Measurements from ENCODE around the gene LENG1. TPM values are rescaled to one million over a fixed set of nuclear protein-coding genes. Genes with fewer than 3 reads are reported as not detected.

Gene LENG1
- total and polyA plus RNA-seq, 9 of the 15 experiments (the other 6 are each of a cell fraction or from before 2014, with no cell fraction given), result 0.30 to 10.5 (median 4.7) TPM

- intact Hi-C loops (cut with micrococcal nuclease) (loop anchor here (2.0 to 5.0 kb wide), 2 partner anchors 20 to 43 kb away; no protein-coding TSS in a partner anchor), in situ Hi-C loops (cut with MboI) (no loop called here)
- ATAC-seq (peak; percentile 52), DNase-seq (ENCODE audit: extremely low read depth in 1 of 4, low spot score in 3 of 4) (peak in 2 of 4 experiments; percentile 74 to 76), FAIRE-seq (no peak)
- Histone ChIP-seq H3K9ac (ENCODE audit: insufficient read depth in 1 of 2, low read depth in 2 of 2, low read length in 2 of 2) (peak within 1 kb of the TSS; percentile 98 to 99), H3K79me2 (ENCODE audit: control insufficient read depth, insufficient read depth, low read length) (peaks cover 56% of the 10 kb centered on the region), H4K20me1 (replicated peaks; ENCODE audit: control insufficient read depth, insufficient read depth, low read length) (no peaks in the 10 kb centered on the region), H3K9me3 (replicated peaks; ENCODE audit: control insufficient read depth, insufficient read depth, low read depth, low read length) (no peaks in the 10 kb centered on the region), H3K36me3 (ENCODE audit: control insufficient read depth, insufficient read depth, low read length) (peaks cover 49% of the 10 kb centered on the region), H2AFZ (ENCODE audit: low read depth, low read length) (peak within 1 kb of the TSS; percentile 98), H3K9me1 (ENCODE audit: control insufficient read depth, insufficient read depth, low read length) (peaks cover 5% of the 10 kb centered on the region), H3K4me2 (ENCODE audit: insufficient read depth, low read length) (peak within 1 kb of the TSS; percentile 93), H3K4me1 (replicated peaks in 1 of 2; ENCODE audit: control insufficient read depth in 2 of 2, insufficient read depth in 2 of 2, low read length in 2 of 2) (peaks cover 27 to 50% of the 10 kb centered on the region in 2 experiments), H3K27me3 (ENCODE audit: control insufficient read depth in 2 of 2, insufficient read depth in 2 of 2, low read length in 2 of 2) (no peaks in the 10 kb centered on the region), H3K4me3 (peak within 1 kb of the TSS; percentile 96), H3K27ac (ENCODE audit: extremely low read depth, low read depth, low read length) (peak within 1 kb of the TSS; percentile 100)
- 2% methylated on average over 25 of the region's 64 CpGs for WGBS (ENCODE audit: insufficient coverage, low coverage, missing lambda C conversion rate)
- CTCF ChIA-PET (ENCODE audit: low intra/inter-chr PET ratio), result no interaction called here
- no TSS peak for BruUV-seq (replicated peaks)
- POLR2A ChIA-PET, result interaction anchor here (0.8 to 7.0 kb wide), 13 partner anchors 9 to 52 kb away, joined by 4 to 206 read pairs (median 6); partner anchors contain the start of genes CNOT3, LENG1, RPS9 and TMC4
- no peak for TF ChIP-seq ZNF512 (tag; IDR thresholded peaks at IDR 0.05)
- TF ChIP-seq ZNF282 (CRISPR knock-in tag; IDR thresholded peaks at IDR 0.05), result 0 out of 2 replicates have a peak, but pooled peaks have one; percentile 30
- peak; percentile 95 for TF ChIP-seq CTBP1 (IDR thresholded peaks at IDR 0.05; ENCODE audit: borderline replicate concordance)
- TF ChIP-seq NONO (IDR thresholded peaks at IDR 0.05; ENCODE audit: low read depth in 2 of 2, low read length in 1 of 2), result peak; percentile 46 to 82; a peak in 1 of 4 replicates
- TF ChIP-seq FUS (optimal IDR thresholded peaks at IDR 0.05; ENCODE audit: low read depth, low read length), result no peak
- TF ChIP-seq CLOCK (CRISPR knock-in tag; IDR thresholded peaks at IDR 0.05; ENCODE audit: borderline replicate concordance), result no peak
- peak; percentile 90 for TF ChIP-seq RB1 (IDR thresholded peaks at IDR 0.05; ENCODE audit: low read depth)
- TF ChIP-seq SPI1 (IDR thresholded peaks at IDR 0.05; ENCODE audit: borderline replicate concordance, low read depth, low read length), result 0 out of 2 replicates have a peak, but pooled peaks have one; percentile 1
- TF ChIP-seq PRDM10 (IDR thresholded peaks at IDR 0.05; ENCODE audit: partially characterized antibody), result peak; percentile 69
- peak in 1 of 2 experiments; percentile 32; a peak in 1 of 4 replicates for TF ChIP-seq HDAC1 (IDR thresholded peaks at IDR 0.05)
- TF ChIP-seq COPS2 (conservative IDR thresholded peaks at IDR 0.05), result no peak
- TF ChIP-seq KDM5B (IDR thresholded peaks at IDR 0.05; ENCODE audit: insufficient replicate concordance, low read depth, low read length), result peak; percentile 62
- peak; percentile 78 for TF ChIP-seq SAP30 (IDR thresholded peaks at IDR 0.05; ENCODE audit: borderline replicate concordance, insufficient read depth, low read depth, low read length, poor library complexity, severe bottlenecking)
These were observed 29.7 kb upstream of the LENG1 start, which contains the start of gene MBOAT7 for GRCh38 chr19:54189145-54189734. MBOAT7 (minus strand) TSS chr19:54189580; CDS start chr19:54188508, 1,072 bp downstream.

All from K562 (cell line).